Measurements from ENCODE around the gene TTC32.
"Not testable (repeated sequence)": the region's sequence is repeated elsewhere in the genome, so short reads cannot be mapped to it uniquely, and the experiment has no call there.

TTC32 gene

DNA sequence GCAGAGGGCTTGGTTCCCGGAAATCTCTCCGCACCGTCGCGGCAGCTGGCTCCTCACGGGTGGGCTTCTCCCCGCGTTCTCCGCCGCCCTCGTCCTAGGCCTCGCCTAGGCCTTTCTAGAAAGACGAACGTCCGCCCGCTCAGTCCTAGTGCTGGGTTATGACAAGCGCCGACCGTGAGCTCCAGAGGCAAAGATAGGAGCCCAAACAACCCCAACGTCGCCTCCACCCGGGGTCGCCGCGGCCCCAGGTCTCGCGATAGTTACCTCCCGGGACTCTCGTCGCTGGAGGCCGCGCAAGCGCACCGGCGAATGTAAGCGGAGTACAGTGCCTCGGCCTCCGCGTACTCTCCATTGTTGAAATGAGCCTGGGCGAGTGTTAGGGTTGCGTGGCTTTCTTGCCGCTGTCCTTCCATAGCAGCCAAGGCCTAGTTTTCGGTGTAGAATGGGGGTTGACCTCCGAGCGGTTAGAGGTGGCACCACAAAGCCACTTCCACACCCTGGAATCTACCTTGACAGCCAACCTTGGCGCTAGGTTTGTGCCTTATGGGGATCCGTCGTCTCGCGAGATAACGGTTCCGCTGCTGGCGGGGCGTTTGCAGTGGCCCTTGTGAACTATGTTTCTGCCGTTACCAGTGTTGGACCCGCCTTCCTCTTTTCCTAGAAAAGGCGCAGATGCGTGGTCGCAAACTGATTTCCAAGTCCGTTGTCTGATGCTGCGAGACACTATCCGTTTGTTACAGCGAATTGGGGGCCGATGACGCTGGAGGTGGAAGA is at the start of gene TTC32:
TSS of gene TTC32 (minus strand) at position 542 of the 774 bp plus-strand sequence. CDS start at position 413, 129 bp downstream.
- peak; percentile 86 for DNase-seq (ENCODE audit: low read depth)

DNA sequence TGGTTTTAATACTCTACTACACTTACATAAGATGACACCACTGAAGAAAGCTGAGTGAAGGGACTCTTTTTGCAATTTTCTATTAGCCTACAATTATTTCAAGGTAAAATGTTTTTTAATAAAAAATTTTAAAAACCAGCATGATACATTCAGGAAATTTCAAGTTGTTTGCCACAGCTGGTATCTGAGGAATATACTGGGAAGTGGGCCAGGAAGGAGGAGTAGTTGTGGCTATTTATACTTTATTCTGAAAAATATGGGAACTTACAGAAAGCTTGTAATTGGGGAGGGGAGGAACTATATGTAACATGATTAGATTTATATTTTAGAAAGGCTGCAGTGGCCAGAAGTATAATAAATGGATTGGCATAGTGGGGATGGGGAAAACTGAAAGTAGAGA is 47.3 kb upstream of the TTC32 start:
- DNase-seq (ENCODE audit: low read depth): no peak

GRCh38 chr2:19947184-19947940 is 45.6 kb upstream of the TTC32 start:
- DNase-seq (ENCODE audit: low read depth): no peak

DNA sequence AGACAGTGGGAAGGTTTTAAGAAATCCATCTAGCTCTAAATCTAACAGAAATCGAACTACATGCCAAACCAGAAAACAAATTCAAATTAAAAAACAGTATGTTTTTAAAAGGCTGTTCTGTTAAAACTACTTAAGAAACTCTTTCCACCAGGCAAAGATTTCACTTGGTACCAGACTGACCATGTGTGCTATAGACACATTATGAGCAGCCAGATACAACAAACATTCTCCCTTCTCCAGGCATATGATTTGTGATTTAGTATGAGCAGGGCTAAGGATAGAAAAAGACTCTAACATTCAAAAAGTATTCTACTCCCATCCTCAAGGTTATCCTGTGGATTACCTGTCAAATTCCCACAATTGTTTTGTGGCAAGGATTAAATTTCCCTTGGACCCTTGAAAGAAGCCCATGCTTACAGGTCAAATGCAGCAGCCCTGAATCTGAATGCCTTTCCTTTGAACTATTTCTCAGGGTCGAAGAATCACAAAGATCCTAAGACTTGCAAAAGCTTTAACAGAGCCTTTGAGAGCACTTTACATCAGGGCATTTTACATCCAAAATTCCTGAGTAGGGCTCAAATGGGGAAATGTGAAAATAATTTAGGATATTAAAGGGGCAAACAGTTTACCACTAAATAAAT is 42.5 kb upstream of the TTC32 start:
- no peak for DNase-seq (ENCODE audit: low read depth)

DNA sequence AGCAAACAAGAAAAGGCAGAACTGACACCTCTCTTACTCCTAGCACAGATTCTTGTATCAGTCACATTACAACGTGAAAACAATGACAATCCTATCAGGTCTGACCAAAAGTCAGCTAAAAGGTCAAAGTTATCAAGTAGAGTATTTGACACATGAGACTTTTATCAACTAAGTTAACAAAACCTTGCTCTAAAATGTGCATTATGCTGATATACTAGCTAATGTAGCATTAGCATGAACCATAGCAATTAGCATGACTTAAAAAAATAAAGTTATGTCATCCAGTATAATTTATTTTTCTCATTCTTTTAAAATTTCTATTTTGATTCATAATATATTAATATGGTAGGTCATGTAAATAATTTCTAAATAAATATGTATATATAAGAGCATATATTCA is 41.4 kb upstream of the TTC32 start:
- DNase-seq (ENCODE audit: low read depth): no peak

DNA sequence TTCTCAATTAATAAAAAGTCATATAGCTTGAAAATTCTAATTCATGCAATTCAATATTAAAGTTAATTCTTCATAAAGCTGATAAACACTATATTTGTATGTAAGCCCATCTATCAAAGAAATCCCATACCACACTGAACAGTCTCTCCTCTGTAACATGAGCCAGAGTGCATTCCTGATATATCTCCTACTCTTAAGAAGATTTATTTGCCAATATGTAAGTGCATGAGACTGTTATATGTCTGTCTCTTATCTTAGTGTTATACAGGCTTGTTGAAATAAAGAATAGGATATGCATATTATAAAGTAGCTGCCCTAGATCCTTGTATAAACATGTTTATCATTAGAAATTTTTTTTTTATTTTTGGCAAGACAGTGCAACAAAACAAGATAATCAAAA is 40.4 kb upstream of the TTC32 start:
- DNase-seq (ENCODE audit: low read depth): no peak

DNA sequence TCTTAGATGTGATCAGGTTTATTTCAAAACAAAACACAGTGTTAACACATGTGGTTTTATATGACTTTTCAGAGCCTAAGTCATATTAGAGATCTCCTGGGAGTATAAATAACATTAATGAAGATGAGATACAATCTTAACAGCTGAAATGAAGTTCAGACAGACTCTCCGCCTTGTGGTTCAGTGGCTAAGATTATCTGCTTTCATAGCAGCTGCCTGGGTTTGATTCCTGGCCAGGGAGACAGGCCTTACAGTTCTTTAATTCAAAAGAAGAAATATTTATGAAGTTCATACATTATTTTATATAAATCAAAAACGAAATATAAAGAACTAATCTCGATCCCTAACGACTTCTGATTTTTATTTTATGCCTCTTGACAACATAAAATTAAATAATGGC is 35.2 kb upstream of the TTC32 start:
- no peak for DNase-seq (ENCODE audit: low read depth)

DNA sequence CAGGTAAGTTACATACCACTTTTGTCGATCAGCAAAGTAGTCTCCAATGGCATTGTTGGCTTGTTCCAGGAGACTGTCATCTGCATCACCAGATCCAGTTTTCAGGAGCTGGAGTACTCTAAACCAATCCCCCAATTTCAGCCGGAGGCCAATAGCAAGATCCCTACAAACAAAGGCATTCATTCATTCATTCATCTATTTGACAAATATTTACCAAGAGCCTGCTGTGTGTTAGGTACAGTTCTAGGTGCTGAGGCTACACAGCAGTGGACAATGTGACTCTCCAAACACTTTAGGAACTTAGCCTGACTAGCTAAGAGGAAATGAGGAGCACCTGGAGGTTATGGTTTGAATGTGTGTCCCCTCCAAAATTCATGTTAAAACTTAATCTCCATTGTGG is 34.4 kb upstream of the TTC32 start:
- no peak for DNase-seq (ENCODE audit: low read depth)

GRCh38 chr2:19933351-19933981 is 31.7 kb upstream of the TTC32 start:
- DNase-seq (ENCODE audit: low read depth): no peak

GRCh38 chr2:19932928-19933327 is 31.1 kb upstream of the TTC32 start:
- DNase-seq (ENCODE audit: low read depth): no peak

DNA sequence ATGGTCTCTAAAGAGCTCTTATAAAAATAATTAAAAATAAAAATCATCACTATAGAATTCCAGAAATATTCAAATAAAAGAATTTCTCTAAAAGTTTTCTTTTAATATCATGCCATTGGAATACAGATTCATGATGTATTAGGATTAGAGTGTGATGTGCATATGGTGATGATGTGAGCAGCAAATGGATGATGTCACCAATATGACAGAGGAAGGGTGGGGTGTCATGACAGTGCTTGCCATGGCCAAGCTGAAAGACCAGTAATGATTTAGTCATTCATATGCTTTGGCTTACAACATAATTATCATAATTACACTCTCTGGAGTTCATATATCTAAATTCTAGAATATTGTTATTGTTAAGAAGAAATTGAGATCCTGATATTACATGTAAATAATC is 27.4 kb upstream of the TTC32 start:
- DNase-seq (ENCODE audit: low read depth): no peak

- not testable (repeated sequence) for DNase-seq (ENCODE audit: low read depth)
Observed at GRCh38 chr2:19927816-19928215, 26.0 kb upstream of the TTC32 start.

DNA sequence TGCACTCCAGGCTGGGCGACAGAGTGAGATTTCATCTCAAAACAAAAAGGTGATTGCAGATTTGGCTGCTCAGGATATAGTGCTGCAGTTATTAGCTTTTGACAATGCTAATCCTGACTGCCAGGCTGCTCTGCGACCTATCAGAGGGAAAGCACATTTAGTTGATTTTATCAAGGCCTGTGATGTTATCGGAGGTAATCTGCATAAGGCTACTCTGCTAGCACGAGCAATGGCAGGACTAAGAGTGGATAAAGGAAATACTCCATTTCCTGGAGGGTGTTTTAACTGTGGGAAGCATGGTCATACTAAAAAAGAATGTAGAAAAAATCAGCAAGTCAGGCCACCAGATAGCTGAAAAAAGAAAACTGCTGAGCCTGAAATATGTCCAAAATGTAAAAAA is 22.7 kb upstream of the TTC32 start:
- not testable (repeated sequence) for DNase-seq (ENCODE audit: low read depth)

GRCh38 chr2:19922188-19922587 is 20.4 kb upstream of the TTC32 start:
- not testable (repeated sequence) for DNase-seq (ENCODE audit: low read depth)

DNA sequence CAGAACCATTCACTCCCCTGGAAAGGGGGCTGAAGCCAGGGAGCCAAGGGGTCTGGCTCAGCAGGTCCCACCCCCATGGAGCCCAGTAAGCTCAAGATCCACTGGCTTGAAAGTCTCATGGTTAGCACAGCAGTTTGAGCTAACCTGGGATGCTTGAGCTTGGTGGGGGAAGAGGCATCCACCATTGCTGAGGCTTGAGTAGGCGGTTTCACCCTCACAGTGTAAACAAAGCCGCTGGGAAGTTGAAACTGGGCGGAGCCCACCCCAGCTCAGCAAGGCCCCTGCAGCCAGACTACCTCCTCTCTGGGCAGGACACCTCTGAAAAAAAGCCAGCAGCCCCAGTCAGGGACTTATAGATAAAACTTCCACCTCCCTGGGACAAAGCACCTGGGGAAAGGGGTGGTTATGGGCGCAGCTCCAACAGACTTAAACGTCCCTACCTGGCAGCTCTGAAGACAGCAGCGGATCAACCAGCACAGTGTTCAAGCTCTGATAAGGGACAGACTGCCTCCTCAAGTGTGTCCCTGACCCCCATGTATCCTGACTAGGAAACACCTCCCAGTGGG is 14.7 kb upstream of the TTC32 start:
- no peak for DNase-seq (ENCODE audit: low read depth)

GRCh38 chr2:19914266-19914975 is 12.6 kb upstream of the TTC32 start:
- no peak for DNase-seq (ENCODE audit: low read depth)

DNA sequence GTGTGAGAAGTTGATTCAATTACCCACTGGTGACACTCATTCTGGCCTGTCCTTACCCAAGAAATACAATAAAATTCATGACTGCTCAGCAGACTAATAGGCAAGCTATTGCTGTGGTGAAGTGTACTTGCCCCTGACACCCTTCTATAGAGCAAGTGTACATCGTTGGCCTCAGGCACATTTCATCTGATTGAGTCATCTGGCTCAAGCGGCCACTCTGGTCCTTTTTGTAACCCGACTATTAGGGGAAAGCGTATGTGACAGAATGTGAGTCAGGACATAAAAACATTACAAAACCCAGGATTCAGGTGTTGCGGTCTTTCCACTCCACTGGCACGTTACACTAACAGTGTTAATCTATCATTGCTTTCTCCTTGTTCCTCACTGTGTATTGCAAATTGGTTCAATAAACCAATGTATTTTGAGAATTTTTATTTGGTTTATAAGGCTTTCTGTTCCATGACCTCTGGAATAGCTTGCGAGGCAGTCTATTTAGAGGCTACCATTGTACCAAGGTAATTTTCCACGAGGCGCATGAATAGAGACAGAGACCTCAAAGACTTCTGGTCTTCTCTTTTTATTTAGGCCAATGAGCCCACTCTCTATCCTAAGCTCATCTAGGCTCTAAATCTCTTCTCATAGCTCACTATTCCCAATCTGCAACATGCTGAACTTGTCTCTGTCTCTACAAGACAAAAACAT is 10.2 kb upstream of the TTC32 start:
- DNase-seq (ENCODE audit: low read depth): no peak

DNA sequence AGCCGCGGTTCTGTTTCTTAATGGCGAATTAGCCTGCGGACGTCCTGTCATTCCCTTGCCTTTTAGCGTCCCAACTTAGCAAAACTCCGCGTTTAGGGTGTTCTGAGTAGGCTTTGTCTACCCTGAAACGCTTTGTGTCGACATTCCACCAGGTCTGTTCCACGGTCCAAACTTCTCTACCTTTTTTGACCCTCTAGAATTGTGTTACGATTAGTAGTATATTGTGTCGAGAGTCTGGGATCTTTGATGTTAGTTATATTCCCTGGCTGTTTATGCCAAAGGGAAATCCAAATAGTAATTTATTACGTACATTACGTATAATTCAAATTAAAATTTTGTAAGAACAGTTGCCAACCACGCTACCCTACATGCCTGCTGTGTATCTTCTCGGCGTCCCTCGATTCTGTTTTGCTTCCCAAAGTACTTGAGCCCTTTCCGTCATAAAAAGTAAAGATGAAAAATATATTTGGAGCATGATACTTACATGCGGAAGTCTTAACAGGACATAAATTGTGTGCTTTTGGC is 495 bp upstream of the TTC32 start:
- DNase-seq (ENCODE audit: low read depth): no peak

- DNase-seq (ENCODE audit: low read depth): no peak
Observed at GRCh38 chr2:19900931-19901441, 797 bp downstream of the TTC32 start.

All from activated T-cell treated with anti-CD3 and anti-CD28 coated beads for 48 hours (primary cell).